Loucy (cell line): ENCODE measurements around the gene SGO1.

Experiments used
- H2AFZ ChIP-seq: fragments of 200-600 bp; sonication (generic); 2 replicates; pipeline ENCODE4 v1.6.0; 2016; ENCODE audit warnings: antibody characterized with exemption, mild to moderate bottlenecking, low read length, moderate library complexity
- H3F3A ChIP-seq: fragments of 200-600 bp; 2 replicates; pipeline ENCODE4 v1.6.0; 2016; ENCODE audit warnings: antibody characterized with exemption, low read depth, mild to moderate bottlenecking
- H3K27me3 ChIP-seq: fragments of 200-600 bp; sonication (generic); 2 replicates; pipeline ENCODE4 v1.6.1; 2014; ENCODE audit warnings: low read length, mild to moderate bottlenecking; ENCODE audit not compliant: insufficient read depth, poor library complexity, severe bottlenecking
- H3K36me3 ChIP-seq: fragments of 200-600 bp; sonication (generic); 2 replicates; pipeline ENCODE4 v1.6.1; 2016; ENCODE audit warnings: low read length; ENCODE audit not compliant: insufficient read depth
- H3K4me1 ChIP-seq: fragments of 200-600 bp; sonication (generic); 2 replicates; pipeline ENCODE4 v1.5.1; 2014; ENCODE audit warnings: low read length, mild to moderate bottlenecking; ENCODE audit not compliant: insufficient read depth, poor library complexity, severe bottlenecking
- H3K4me2 ChIP-seq: fragments of 200-600 bp; sonication (generic); 2 replicates; pipeline ENCODE4 v1.6.0; 2014; ENCODE audit warnings: antibody characterized with exemption, low read length, low read depth, mild to moderate bottlenecking; ENCODE audit not compliant: poor library complexity, severe bottlenecking
- H3K4me3 ChIP-seq: fragments of 200-600 bp; sonication (generic); 2 replicates; pipeline ENCODE4 v1.5.1; 2014; ENCODE audit warnings: low read length, mild to moderate bottlenecking, mixed read lengths; ENCODE audit not compliant: poor library complexity, severe bottlenecking
- H3K79me2 ChIP-seq: fragments of 200-600 bp; sonication (generic); 2 replicates; pipeline ENCODE4 v1.6.1; 2014; ENCODE audit warnings: low read length; ENCODE audit not compliant: insufficient read depth
- H3K9ac ChIP-seq: fragments of 200-600 bp; sonication (generic); 2 replicates; pipeline ENCODE4 v1.6.0; 2014; ENCODE audit warnings: mild to moderate bottlenecking, low read depth, low read length, moderate library complexity; ENCODE audit not compliant: poor library complexity, severe bottlenecking
- H3K9me2 ChIP-seq: fragments of 200-600 bp; sonication (generic); replicated peaks from 2 replicates; pipeline ENCODE4 v1.6.1; 2016; ENCODE audit warnings: low read depth, low read length, mixed read lengths
- H3K9me3 ChIP-seq: fragments of 200-600 bp; sonication (generic); 2 replicates; pipeline ENCODE4 v1.6.1; 2014; ENCODE audit warnings: mild to moderate bottlenecking, antibody characterized with exemption, low read length, low read depth; ENCODE audit not compliant: insufficient read depth
- H4K20me1 ChIP-seq: fragments of 200-600 bp; sonication (generic); 2 replicates; pipeline ENCODE4 v1.6.0; 2014; ENCODE audit warnings: antibody characterized with exemption, low read length, mild to moderate bottlenecking; ENCODE audit not compliant: insufficient read depth, poor library complexity, severe bottlenecking
- CTCF ChIP-seq: fragments of 200-600 bp; sonication (generic); conservative IDR thresholded peaks from 2 replicates; pipeline ENCODE4 v1.5.1; 2014; ENCODE audit warnings: mild to moderate bottlenecking, antibody characterized with exemption, low read length
- EZH2phosphoT487 ChIP-seq: fragments of 200-600 bp; IDR thresholded peaks from 2 replicates; pipeline ENCODE4 v1.6.1; 2018; ENCODE audit warnings: antibody characterized with exemption, mild to moderate bottlenecking, moderate library complexity, borderline replicate concordance

The SGO1 gene

GRCh38 chr3:20230954-20231353, 44.9 kb upstream of the SGO1 start:
- TF ChIP-seq EZH2phosphoT487 (no peak), CTCF (no peak)
- Histone ChIP-seq H3K4me2 (no peak overlapping the region), H3K9me3 (no peaks in the 10 kb centered on the region), H3K9ac (no peak overlapping the region), H3F3A (no peaks in the 10 kb centered on the region), H3K79me2 (no peaks in the 10 kb centered on the region), H3K4me1 (no peaks in the 10 kb centered on the region), H3K9me2 (no peaks in the 10 kb centered on the region), H3K4me3 (no peak overlapping the region), H3K27me3 (no peaks in the 10 kb centered on the region), H4K20me1 (no peaks in the 10 kb centered on the region), H2AFZ (no peak overlapping the region), H3K36me3 (no peaks in the 10 kb centered on the region)

- Histone ChIP-seq H2AFZ (no peak overlapping the region), H3K9ac (no peak overlapping the region), H3K9me3 (no peaks in the 10 kb centered on the region), H4K20me1 (no peaks in the 10 kb centered on the region), H3K27me3 (no peaks in the 10 kb centered on the region), H3K36me3 (no peaks in the 10 kb centered on the region), H3K4me2 (no peak overlapping the region), H3K79me2 (no peaks in the 10 kb centered on the region), H3F3A (no peaks in the 10 kb centered on the region), H3K4me3 (no peak overlapping the region), H3K4me1 (no peaks in the 10 kb centered on the region), H3K9me2 (no peaks in the 10 kb centered on the region)
- TF ChIP-seq CTCF (peak; percentile 46), EZH2phosphoT487 (no peak)
These were observed 39.8 kb upstream of the SGO1 start for GRCh38 chr3:20225769-20226168.

GRCh38 chr3:20222274-20222673, 36.3 kb upstream of the SGO1 start:
- no peaks in the 10 kb centered on the region for H3K9me2 ChIP-seq
- no peaks in the 10 kb centered on the region for H3F3A ChIP-seq
- no peaks in the 10 kb centered on the region for H3K79me2 ChIP-seq
- H3K4me2 ChIP-seq: no peak overlapping the region
- no peaks in the 10 kb centered on the region for H3K36me3 ChIP-seq
- no peaks in the 10 kb centered on the region for H3K27me3 ChIP-seq
- 0 out of 2 replicates have a peak overlapping the region, but pooled peaks have one; percentile 4 for H2AFZ ChIP-seq
- no peaks in the 10 kb centered on the region for H4K20me1 ChIP-seq
- no peaks in the 10 kb centered on the region for H3K9me3 ChIP-seq
- no peak overlapping the region for H3K4me3 ChIP-seq
- TF ChIP-seq EZH2phosphoT487 (no peak), CTCF (no peak)
- H3K9ac ChIP-seq: no peak overlapping the region
- H3K4me1 ChIP-seq: no peaks in the 10 kb centered on the region
